GM19035 (cell line): ENCODE data around the gene CUEDC2.

Experiments used
- ATAC-seq: cut with Tn5 transposase; IDR thresholded peaks from one replicate; pipeline ENCODE4 v1.9.1; 2021; ENCODE audit not compliant: unreplicated experiment

The CUEDC2 gene

DNA sequence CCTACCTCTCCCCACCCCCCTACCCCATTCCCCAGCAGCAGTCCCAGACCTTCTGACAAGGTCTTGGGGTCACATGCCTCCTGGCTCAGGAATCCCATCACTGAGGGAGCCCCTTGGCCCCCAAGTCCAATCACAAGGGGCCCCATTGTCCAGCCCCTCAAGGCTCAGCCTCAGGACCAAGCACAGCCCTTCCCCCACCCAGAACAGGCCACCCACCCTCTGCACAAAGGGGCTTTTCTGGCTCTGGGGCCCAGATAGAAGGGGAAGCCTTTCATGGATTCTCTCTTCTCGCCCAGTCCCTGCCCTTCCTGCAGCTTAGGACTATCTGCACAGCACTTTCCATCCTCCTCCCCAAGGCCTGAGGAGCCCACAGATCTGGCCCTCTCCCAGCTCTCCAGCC, 6.9 kb downstream of the CUEDC2 start:
- no peak for ATAC-seq

DNA sequence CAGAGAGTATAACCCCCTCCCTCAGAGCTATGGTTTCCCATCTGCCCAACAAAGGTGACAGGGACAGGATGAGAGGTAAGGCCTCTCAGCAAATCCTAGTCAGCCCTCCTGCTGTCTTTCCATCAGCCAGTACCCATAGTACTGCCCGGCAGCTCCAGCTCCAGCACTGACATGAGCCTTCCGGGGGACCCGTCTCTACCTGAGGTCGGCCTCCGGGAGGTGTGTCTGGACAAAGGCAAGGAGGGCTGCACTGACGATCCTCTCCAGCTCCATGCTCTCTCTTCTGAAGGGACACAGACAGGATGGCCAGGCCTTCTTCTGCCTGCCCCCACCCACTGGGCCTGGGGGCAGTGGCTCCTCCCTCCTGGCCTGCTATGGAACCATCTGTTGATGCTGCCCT, 7.5 kb downstream of the CUEDC2 start:
- no peak for ATAC-seq

DNA sequence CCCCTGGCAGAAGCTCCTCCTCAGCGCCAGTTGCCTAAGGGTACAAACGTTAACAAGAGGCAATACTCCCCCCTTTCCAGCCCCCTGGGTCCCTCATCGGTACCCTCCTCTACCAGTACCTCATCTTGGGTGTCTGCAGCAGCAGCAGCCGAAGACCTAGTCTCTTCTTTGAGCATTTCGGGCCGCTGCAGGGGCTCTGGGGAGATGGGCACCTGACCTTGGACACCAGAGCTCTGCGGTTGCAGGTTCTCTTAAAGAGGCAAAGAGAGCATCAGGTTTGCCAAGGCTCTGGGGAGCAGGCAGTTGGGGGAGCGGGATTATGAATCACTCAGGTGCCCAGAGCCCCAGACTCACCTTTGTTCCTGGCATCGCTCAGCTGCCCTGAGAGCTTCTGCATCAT, 8.2 kb downstream of the CUEDC2 start:
- no peak for ATAC-seq

DNA sequence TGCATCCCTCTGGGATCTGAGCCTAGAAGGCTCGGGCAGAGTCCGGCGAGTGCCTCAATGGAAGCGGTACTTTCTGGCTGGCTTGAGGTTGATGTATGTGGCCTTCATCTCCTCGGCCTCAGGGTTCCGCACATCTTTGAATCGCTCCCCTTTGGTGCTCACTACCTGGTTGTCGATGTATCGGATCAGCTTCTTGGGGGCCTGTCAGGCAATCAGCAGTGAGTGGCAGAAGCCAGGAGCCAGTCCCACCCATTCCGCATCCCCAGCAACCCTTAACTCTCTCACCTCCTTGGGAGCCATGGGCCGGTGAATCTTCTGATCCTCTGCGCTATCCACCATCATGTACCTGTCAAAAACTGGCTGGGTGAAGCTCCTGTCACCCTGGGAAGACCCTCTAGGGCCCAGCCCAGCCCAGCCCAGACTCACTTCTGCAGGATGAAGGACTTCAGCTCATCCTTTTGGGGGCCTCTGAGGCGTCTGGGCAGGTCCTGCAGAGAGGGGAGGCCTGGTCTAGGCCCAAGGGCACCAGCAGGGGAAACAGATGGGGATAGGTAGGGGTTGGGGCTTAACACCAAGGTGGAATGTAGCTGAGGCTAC, 8.9 kb downstream of the CUEDC2 start:
- ATAC-seq = no peak

DNA sequence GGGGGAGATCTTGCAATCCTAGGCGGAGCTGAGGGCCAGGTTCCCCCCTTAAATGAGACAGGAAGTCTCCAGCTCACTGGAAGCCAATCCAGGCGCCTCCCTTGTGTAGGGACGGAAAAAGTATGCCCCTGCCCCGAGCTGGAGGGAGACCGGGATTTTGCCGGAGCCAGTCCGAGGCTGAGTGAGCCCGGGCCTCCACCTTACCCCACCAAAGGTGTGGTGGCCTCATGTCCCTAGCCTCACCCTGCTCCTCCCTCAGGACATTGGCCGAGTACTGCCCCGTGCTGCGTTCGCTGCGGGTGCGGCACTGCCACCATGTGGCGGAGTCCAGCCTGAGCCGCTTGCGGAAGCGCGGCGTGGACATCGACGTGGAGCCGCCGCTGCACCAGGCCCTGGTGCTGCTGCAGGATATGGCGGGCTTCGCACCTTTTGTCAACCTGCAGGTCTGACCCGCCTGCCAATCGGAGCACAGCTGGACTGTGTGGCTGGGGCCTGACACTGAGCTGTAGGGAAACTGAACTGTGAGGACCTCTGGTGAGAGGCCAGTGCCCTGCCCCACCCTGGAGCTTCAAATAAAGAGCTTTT, 9.7 kb downstream of the CUEDC2 start:
- peak; percentile 27 for ATAC-seq

DNA sequence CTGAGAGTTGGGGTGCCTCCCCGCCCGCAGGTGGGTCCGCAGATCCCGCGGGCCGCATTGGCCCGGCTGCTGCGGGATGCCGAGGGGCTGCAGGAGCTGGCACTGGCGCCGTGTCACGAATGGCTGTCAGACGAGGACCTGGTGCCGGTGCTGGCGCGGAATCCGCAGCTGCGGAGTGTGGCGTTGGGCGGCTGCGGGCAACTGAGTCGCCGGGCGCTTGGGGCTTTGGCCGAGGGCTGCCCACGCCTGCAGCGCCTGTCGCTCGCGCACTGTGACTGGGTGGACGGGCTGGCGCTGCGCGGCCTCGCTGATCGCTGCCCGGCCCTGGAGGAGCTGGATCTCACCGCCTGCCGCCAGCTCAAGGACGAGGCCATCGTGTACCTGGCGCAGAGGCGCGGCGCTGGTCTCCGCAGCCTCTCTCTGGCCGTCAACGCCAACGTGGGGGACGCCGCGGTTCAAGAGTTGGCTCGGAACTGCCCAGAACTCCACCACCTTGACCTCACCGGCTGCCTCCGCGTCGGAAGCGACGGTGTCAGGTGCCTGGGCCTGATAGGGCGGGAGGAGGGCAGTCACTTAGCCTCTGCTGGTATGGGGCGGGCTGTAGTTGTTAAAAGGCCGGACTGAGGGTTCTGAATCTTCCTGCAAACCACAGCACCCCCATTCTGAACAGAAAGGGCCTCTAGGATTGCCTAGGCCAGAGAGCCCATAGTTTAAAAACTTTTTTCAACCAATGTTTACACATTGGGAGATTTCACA, 10.4 kb downstream of the CUEDC2 start:
- ATAC-seq = peak; percentile 2

DNA sequence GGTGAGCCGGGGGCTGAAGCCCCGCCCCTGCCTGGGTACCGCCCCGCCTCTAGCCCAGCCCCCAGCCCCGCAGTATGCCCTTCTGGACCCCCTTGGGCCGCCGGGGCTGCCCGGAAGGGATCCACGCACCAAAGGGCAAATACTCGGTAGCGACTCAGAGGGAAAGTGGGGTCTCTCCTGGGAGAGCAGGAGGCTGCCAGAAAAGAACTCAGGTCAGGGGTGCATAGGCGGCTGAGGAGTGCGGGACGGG, 10.9 kb downstream of the CUEDC2 start:
- no peak for ATAC-seq

DNA sequence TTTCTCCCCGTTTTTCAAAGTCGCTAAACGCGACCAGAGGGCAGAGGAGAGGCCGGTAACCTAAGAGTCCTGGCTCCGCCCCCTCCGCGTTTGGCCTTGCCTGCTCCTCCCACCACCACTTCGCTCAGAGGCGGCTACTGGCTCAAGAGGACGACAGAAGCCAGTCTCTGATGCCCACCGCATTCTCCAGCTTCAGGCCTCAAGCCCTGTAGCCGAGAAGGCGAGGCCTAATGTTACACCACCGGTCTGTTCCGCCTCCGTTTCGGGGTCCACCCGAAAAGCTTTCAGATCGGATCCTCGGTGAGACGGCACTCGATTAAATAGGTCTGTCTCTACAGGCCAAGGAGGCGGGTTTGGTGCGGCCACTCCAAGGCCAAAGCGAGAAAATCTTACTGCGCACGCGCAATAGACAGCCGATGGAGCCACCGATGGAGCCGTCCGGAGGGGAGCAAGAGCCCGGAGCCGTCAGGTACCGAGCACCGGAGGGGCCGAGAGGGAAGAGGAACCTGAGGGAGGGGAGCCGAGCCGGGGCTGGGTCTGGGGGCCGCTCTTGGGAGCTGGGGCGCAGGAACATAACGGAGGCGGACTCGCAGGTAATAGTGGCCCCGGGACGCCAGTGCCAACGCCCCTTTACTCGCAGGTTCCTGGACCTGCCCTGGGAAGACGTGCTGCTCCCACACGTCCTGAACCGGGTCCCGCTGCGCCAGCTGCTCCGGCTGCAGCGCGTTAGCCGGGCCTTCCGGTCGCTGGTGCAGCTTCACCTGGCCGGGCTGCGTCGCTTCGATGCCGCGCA, 11.5 kb downstream of the CUEDC2 start, which contains the start of gene FBXL15:
TSS of gene FBXL15 (plus strand) at position 123 of the 793 bp plus-strand sequence. CDS start at position 417, 294 bp downstream.
- ATAC-seq = peak; percentile 67

DNA sequence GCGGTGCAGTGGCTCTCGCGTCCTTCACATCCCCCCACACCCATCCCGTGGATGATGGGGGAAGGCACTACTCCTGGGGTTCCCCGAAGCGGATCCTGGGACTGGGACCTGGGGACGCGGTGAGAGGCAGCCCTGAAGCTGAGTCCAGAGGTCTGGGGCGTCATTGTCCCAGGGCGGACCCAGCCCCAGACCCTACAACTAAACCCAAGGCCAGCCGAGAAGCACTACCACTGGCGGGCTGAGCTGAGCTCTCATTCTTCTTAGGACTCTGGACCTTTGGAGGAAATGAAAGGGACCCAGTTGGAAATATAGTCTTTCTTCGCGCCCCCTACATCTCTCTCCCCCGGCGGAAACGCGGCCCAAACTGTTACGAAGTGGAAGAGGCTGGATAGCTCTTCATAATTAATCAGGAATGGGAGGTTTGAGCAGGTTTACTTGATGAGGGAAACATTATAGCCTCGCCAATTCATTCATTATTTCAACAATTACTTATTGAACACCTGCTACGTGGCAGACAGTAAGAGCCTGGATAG, 12.1 kb downstream of the CUEDC2 start:
- no peak for ATAC-seq

DNA sequence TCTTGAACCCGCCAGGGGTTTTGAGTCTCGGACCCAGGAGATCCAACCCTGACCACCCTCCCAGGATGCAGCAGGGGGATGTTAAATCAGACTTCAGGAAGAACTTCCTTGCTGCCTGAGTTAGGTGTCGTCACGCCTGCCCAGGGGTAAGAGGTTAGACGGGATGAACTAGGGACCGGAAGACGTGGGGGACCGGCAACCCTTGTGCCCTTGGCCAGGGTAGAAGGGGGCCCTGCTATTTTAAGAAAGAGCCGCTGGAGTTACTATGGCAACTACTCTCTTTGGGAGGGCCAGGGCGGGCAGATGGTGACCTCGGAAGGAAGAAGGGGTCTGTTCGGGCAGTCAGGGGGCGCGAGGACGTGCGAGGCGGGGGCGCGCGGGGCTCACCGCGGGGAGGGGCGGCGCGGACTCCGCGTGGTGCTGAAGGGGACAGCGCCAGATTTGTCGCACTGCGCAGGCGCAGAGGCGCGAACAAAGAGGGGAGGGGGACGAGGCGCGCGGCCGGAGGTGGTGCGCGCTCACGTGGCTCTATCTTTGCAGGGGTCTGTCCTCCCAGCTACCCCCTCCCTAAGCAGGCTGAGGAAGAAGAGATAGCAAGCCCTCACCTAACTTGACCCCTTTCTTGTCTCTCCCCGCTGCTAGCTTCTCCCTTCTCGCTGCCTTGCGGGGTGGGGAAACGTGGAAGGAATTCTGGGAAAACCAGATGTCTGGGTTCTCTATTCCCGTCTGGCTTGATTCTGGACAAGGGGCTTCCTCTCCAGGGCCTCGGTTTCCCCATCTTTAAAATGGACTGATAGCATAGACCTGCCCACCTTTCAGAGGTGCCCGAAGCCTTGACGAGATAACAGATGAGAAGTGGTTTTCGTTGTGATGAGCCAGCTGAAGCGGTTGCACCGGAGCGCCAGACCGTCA, 12.8 kb downstream of the CUEDC2 start:
- ATAC-seq = no peak

DNA sequence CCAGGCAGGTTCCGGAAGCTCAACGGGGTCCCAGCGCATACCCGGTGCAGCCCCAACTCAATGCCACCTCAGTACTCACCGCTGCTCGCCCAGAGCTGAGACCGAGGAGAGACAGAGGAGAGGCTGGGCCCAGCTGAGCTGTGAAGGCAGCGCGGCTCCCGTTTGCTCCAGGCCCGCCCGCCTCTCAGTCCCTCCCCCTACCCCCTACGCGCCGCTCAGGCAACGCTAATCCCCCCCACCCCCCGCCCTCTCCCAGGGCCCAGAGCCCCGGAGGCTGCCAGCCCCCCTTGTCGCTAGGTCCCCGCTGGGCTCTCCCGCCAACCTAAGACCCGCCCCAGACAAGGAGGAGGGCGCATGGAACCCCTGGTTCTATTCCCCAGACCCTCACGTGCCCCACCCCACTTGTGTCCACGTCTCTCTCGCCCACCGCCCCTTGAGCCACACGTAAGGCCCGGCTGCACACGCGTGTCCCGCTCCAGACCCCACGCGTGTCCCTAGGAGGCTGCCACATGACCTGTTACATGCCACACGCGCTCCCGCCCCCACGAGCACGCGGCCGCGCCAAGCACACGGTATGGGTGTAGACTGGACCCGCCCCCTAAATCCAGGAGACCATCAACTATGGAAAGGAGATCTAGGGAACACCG, 13.6 kb downstream of the CUEDC2 start, which contains the start of gene PSD:
TSS of gene PSD (minus strand) at position 164 of the 647 bp plus-strand sequence. CDS start 1,747 bp downstream, outside the sequence.
- no peak for ATAC-seq

DNA sequence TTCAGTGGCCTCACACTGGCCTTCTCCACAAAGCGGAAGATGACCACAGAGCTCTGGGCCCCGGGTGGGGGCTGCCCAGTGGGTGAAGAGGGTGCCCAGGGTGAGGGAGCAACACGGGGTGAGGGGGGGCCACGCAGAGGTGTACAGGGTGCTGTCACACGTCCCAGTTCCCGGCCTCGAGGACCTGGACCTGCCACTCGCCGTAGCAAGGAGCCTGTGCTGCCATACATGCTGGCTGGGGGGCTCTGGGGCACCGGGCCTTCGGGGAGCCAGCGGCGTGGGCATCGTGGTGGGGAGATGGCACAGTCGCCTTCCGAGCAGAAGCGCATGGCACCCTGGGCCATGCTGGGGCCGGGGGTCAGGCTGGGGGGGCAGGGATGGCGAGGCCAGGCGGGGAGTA, 15.7 kb downstream of the CUEDC2 start:
- ATAC-seq = no peak

DNA sequence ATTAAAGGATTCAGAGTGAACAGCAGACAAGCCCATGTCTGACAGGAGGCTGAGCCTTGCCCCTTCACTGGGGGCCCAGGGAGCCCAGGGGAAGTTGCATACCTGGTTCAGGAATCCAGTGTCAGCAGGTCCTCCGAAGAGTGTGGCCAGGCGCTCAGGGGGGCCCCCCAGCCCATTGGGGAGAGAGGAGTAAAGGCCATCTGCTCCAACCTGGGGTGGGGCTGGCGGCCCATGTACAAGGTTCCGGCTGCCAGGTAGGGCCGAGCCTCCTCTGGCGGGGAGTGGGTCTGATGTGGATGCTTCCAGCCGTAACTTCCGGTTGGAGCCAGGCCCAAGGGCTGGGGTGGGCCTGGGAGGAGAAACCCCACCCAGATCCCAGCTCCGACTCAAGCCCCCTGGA, 16.1 kb downstream of the CUEDC2 start:
- ATAC-seq = no peak

DNA sequence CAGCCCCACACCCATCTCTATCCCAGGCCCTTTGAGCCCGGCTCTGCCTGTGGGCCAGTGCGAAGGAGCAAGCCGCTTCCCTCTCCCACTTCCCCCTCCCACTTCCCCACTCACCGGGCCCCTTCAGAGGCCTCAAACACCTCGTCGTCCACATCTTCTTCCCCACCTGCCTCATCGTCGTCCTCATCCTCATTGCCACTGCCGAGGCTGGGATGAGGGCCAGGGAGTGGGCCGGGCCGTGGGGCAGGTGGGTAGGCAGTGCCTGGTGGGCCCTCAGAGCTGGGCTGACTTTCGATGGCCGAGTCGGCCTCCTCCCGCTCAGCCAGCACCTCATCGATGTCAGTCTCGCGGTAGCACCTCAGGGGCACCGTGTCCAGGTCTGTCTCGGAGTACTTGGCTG, 17.6 kb downstream of the CUEDC2 start:
- ATAC-seq = no peak

DNA sequence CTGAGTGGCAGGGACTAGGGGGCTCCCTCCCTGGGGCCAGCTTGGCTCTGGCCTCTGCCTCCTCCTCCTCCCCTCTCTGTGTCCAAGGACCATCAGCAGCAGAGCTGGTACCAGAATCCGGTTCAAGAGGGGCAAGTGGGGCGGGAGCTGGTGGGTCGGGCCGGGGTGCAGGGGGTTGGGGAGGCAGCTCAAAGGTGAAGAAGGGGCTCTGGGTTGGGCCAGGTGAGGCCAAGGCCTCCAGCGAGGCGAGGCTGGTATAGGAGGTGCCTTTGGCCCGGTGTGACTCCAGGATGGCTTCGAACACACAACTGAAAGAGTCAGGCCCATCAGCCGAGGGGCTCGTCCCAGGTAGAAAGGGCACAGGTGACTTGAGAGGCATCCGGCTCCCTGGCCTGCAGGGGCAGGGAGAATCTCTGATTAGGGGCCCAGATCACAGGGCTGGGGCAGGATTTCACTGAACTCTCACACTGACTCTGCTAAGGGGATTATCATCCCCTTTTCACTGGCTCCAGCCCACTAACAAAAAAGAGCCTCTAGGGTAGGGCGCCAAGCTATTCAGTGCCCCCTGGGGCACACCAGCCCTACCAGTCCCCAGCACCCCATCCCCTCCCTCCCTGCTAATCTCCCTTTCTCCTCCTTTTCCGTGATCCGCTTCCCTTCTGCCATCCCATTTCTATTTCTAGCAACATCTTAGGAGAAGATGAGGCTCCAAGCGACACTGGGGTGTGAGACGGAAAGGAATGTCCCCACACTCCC, 18.4 kb downstream of the CUEDC2 start:
- no peak for ATAC-seq

DNA sequence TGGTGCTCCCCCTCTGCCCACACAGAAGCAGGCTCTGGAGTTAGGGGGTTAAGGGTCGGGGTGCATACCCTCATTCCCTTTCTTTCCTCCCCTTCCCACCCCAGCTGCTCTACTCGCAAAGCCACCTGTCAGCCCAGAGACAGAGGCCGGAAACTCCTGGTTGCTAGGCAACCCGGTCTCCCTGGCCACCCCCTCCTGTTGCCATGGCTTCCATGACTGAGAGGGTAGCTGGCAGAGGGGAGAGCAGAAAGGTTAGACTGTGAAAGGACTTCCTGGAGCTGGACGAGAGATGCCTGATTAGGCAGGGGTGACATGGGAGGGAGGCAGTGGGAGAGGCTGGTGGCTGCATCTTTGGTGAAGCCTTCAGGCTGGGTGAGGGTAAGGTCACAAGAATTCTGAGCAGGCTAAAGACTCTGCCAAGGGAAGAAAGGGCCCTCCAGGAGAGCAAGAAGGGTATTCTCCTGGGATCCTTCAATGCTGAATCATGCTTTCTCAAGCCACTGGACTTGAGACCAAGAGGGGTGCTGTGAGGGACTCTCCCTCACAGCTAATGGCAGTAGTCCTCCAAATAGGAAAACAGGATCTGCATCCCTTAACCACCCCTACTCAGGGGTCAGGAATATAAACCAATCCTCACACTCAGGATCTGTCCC, 19.2 kb downstream of the CUEDC2 start:
- ATAC-seq = no peak

DNA sequence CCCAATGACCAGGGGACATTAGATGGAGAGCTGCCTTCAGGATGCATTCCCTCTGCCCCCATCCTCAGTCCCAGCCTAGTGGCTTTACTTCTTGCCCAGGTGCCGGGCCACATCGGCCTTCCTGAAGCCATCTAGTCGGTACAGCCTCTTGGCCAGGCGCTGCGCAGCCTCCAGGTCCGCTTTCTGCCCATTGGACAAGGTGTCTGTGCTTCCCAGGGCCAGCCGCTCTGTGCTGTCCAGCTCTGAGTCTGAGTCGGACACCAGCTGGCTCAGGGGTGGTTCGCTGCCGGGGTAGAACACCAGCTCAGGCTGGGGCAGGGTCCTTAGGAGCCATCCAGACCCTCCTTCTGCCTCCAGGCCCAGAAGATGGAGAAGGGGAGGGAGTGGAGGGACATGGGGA, 20.1 kb downstream of the CUEDC2 start:
- ATAC-seq = no peak

DNA sequence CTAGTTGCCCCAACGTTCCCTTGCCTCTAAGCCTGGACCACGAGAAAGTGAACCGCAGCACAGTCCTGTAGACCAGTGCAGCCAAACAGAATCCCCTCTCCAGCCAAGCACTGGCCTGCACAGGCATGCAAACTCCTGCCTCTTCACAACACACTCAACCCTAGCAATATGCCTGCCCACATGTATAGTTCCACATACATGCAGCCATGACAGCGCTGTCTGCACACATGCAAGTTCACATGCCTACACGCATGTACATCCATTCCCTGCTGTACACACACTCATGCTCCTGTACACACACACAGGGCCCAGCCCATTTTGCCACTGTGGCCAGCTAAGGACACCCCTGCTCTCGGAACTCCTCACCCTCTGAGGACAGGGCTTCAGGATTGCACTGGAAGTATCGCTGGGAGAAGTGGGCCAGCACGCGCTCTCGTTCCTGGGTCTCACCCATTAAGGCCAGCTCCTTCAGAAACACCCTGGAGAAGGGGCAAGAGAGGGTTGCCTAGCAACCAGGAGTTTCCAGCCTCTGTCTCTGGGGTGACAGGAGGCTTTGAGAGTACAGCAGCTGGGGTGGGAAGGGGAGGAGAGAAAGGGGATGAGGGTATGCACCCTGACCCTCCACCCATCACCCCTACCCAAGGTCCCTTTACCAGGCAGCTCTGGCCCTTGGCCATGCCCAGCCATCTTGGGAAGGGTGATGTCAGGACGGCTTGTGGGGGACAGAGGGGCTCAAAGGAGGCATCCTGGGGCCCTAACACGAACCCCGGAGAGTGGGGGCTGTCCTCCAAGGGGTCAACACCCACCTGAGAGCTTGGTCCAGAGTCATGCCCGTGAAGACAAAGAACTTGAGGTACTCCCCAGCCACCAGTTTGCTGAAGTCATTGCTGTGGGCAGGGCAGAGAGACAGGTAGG, 20.8 kb downstream of the CUEDC2 start:
- ATAC-seq = no peak
